Thyroid gland (tissue), 4 donors: ENCODE measurements around the gene NAE1. TPM values are rescaled to one million over a fixed set of nuclear protein-coding genes. Genes with fewer than 3 reads are reported as not detected.

Experiments used
- DNase-seq, 2 donors: peaks; one replicate each; pipeline ENCODE4 v3.0.0-alpha.2; 2019
- H3K27ac ChIP-seq, 3 donors: fragments of 200-600 bp; sonication (generic); 1 replicate in 2 of 3; 2 replicates in 1 of 3; pipeline ENCODE4 v1.5.1; 2016 to 2019; ENCODE audit warnings: mild to moderate bottlenecking in 1 of 3, moderate library complexity in 1 of 3
- H3K27me3 ChIP-seq: fragments of 200-600 bp; sonication (generic); one replicate; pipeline ENCODE4 v1.5.1; 2019
- H3K36me3 ChIP-seq, 2 donors: fragments of 200-600 bp; sonication (generic); one replicate each; pipeline ENCODE4 v1.5.1; 2016 to 2019
- H3K4me1 ChIP-seq, 2 donors: fragments of 200-600 bp; sonication (generic); one replicate each; pipeline ENCODE4 v1.5.1; 2017 to 2019
- H3K4me3 ChIP-seq, 3 donors: fragments of 200-600 bp; sonication (generic); replicated peaks in 1 of 3; 1 replicate in 2 of 3; 2 replicates in 1 of 3; pipeline ENCODE4 v1.5.1; 2016; ENCODE audit warnings: mild to moderate bottlenecking in 1 of 3
- H3K9me3 ChIP-seq: fragments of 200-600 bp; sonication (generic); one replicate; pipeline ENCODE4 v1.5.1; 2017
- POLR2A ChIP-seq, 2 donors: fragments of 450-650 bp; IDR thresholded peaks; one replicate each; pipeline ENCODE4 v1.6.1; 2017; ENCODE audit warnings: antibody characterized with exemption in 2 of 2, mild to moderate bottlenecking in 2 of 2, moderate library complexity in 1 of 2
- WGBS, 2 donors: methylation state at CpG; one replicate each; pipeline ENCODE4 v1.1.5; 2017; 5-methylcytosine and 5-hydroxymethylcytosine counted together
- intact Hi-C: fragments of 100-400 bp; cut with DNase I; formaldehyde crosslinking; loops from one replicate; pipeline ENCODE4 v1.15.1; 2023
- total RNA-seq, 4 donors: library from RNA; depleted of rRNA; stranded (reverse); fragments of >200 nt; gene quantifications; one replicate each; pipeline ENCODE4 v1.2.3, GENCODE V29; 2016
- TF ChIP-seq, protein P1 (sequence below), 6 experiments: fragments of 200-600 bp in 3 of 6; fragments of 450-650 bp in 3 of 6; sonication (generic) in 3 of 6; IDR thresholded peaks; one replicate each; pipeline ENCODE4 v1.5.1; 2016 to 2019; ENCODE audit warnings: antibody characterized with exemption in 6 of 6, mild to moderate bottlenecking in 2 of 6, inconsistent platforms in 1 of 6, moderate library complexity in 1 of 6

The NAE1 gene
- total RNA-seq, 4 donors from 2014 or later, result 51.0 to 75.0 (median 61.2) TPM

DNA sequence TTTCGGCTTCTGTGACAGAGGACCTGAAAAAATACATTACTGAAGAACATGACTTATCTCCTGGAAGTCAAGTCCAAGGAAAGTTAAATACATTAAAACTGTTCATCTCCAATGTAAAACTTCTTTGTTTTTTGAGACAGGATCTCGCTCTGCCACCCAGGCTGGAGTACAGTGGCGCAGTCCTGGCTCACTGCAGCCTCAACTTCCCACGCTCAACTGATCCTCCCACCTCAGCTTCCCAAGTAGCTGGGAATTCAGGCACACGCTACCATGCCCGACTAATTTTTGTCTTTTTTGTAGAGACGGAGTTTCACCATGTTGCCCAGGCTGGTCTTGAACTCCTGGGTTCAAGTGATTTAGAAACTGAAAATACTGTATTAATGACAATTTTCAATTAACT, 19.7 kb downstream of the NAE1 start:
- 96 to 100% methylated on average over 7 of the region's 7 CpGs for WGBS, 2 donors
- Histone ChIP-seq H3K4me3 (no peak overlapping the region), H3K27ac (no peak overlapping the region), H3K36me3 (peaks cover 41 to 50% of the 10 kb centered on the region in 2 donors), H3K4me1 (no peaks in the 10 kb centered on the region), H3K27me3 (no peaks in the 10 kb centered on the region), H3K9me3 (no peaks in the 10 kb centered on the region)
- intact Hi-C loops, result no loop called here
- DNase-seq, result no peak
- TF ChIP-seq, protein P1, sequence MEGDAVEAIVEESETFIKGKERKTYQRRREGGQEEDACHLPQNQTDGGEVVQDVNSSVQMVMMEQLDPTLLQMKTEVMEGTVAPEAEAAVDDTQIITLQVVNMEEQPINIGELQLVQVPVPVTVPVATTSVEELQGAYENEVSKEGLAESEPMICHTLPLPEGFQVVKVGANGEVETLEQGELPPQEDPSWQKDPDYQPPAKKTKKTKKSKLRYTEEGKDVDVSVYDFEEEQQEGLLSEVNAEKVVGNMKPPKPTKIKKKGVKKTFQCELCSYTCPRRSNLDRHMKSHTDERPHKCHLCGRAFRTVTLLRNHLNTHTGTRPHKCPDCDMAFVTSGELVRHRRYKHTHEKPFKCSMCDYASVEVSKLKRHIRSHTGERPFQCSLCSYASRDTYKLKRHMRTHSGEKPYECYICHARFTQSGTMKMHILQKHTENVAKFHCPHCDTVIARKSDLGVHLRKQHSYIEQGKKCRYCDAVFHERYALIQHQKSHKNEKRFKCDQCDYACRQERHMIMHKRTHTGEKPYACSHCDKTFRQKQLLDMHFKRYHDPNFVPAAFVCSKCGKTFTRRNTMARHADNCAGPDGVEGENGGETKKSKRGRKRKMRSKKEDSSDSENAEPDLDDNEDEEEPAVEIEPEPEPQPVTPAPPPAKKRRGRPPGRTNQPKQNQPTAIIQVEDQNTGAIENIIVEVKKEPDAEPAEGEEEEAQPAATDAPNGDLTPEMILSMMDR (IDR thresholded peaks at IDR 0.05), result no peak
- TF ChIP-seq POLR2A (IDR thresholded peaks at IDR 0.05), result no peak

DNA sequence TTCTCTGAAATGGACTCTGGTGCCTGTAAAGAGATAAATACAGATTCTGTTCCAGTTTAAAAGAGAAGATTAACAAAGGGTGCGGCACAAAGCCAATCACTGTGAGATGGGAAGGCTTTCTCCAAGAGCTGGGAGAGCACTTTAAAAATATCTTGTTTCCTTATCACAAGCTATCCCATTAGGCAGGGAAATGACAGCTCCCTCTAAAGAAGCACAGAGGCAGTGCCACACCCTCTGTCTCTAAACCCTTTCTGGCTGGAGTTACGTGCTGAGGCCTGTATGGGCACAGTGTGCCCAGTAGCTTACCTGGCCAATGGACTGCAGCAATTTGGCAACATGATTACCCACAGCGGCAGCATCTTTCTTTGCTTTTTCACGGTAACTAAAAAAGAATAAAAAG, 20.4 kb downstream of the NAE1 start:
- Histone ChIP-seq H3K4me3 (no peak overlapping the region), H3K36me3 (peaks cover 37 to 50% of the 10 kb centered on the region in 2 donors), H3K27me3 (no peaks in the 10 kb centered on the region), H3K27ac (no peak overlapping the region), H3K9me3 (no peaks in the 10 kb centered on the region), H3K4me1 (no peaks in the 10 kb centered on the region)
- TF ChIP-seq POLR2A (IDR thresholded peaks at IDR 0.05), result no peak
- TF ChIP-seq, protein P1 (IDR thresholded peaks at IDR 0.05), result no peak
- intact Hi-C loops, result no loop called here
- WGBS, 2 donors, result 96 to 99% methylated on average over 4 of the region's 4 CpGs
- no peak for DNase-seq

DNA sequence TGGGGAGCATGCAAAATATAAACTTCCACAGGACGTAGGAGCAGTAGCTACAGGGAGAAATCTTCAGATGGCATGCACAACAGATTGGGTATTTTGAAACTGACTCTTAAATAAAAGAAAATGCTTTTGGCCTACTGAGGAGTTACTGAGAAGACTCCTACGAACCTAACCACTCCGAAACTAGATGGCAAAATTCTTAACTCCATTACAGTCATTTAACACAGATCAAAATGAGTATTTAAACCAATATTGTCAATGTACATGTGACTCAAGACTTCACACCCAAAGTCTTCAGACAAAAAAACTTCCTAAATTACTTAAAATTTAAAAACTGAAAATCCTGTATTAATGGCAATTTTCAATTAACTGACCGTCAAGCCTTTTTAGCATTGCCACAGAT, 21.0 kb downstream of the NAE1 start:
- no peaks in the 10 kb centered on the region for H3K4me1 ChIP-seq
- TF ChIP-seq, protein P1 (IDR thresholded peaks at IDR 0.05), result no peak
- no peak for TF ChIP-seq POLR2A (IDR thresholded peaks at IDR 0.05)
- DNase-seq, result no peak
- no peak overlapping the region for H3K27ac ChIP-seq
- intact Hi-C loops, result no loop called here
- no peaks in the 10 kb centered on the region for H3K9me3 ChIP-seq
- no peak overlapping the region for H3K4me3 ChIP-seq
- H3K36me3 ChIP-seq, result peaks cover 43 to 56% of the 10 kb centered on the region in 2 donors
- 95 to 98% methylated on average over 4 of the region's 4 CpGs for WGBS, 2 donors
- no peaks in the 10 kb centered on the region for H3K27me3 ChIP-seq

DNA sequence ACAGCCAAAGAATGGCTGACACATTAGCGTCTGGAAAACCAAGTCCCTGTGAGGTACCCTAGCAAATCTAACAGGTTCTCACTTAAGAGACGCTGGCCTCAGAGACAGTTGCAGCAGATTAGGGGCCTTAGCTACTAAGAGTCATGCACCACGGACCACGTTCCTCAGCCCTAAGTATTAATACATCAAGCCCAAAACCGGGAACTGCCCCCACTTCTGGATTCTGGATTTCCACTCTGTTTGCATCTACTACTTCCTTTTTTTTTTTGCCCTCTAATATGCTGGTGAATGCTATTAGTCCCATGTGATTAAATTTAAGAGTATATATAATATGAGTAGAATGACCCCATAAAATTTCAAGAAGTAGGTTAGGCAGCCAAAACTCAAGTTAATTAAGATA, 28.6 kb downstream of the NAE1 start:
- Histone ChIP-seq H3K4me3 (no peak overlapping the region), H3K9me3 (no peaks in the 10 kb centered on the region), H3K4me1 (no peaks in the 10 kb centered on the region), H3K27me3 (no peaks in the 10 kb centered on the region), H3K36me3 (peaks cover 17 to 24% of the 10 kb centered on the region in 2 donors), H3K27ac (no peak overlapping the region)
- DNase-seq, result no peak
- 88 to 92% methylated on average over 5 of the region's 5 CpGs for WGBS, 2 donors
- TF ChIP-seq, protein P1 (IDR thresholded peaks at IDR 0.05), result no peak
- no peak for TF ChIP-seq POLR2A (IDR thresholded peaks at IDR 0.05)
- intact Hi-C loops, result no loop called here

DNA sequence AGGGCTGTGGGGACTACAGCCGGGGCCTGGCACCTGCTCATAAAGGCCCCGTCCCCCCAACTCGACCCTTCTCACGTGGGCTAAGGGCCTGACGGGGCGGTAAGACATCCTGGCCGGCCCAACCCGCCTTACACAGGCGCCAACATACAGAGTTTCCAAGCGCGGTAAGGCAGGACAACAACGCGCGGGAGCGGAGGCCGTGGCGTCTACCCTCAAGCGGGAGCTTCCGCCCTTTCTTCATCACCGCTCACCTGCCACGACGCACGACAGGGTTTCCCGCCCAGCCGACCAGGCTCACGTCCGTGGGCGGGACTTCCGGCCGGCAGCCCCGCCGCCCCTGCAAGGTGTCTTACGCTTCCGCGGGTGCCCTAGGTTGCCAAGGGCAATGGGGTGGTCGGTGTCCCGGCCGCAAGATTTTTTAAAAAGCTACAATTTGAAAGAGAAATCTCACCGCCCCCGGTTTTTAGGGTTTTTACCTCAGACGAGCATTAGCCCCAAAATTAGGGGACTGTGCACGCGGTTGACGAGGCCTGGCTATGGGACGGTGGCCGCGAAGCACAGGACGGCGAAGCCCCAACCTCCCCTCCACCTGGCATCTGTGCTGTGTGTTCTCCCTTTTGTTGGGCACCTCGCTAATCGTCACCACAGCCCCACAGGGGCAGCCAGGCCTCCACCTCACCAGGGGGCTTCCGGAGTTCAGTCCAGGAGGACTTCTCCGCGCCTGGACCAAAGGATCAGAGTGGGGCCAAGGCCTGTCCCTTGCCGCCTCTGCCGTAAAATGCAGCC, 29.3 kb downstream of the NAE1 start, which contains the start of gene TERB1:
Gene TERB1 (minus strand): TSS at position 265 of the 786 bp plus-strand sequence. CDS start 4,786 bp downstream, outside the sequence.
- Histone ChIP-seq H3K27ac (no peak within 1 kb of the TSS), H3K4me3 (no peak within 1 kb of the TSS), H3K4me1 (no peaks in the 10 kb centered on the region), H3K9me3 (no peaks in the 10 kb centered on the region), H3K36me3 (peaks cover 17 to 21% of the 10 kb centered on the region in 2 donors), H3K27me3 (no peaks in the 10 kb centered on the region)
- intact Hi-C loops, result no loop called here
- DNase-seq, result no peak
- no peak for TF ChIP-seq POLR2A (IDR thresholded peaks at IDR 0.05)
- WGBS, 2 donors, result 90 to 91% methylated on average over 56 of the region's 56 CpGs
